Progenitor cell of endocrine pancreas (in vitro differentiated cells): ENCODE data around the gene OXA1L. TPM values are rescaled to one million over a fixed set of nuclear protein-coding genes. Genes with fewer than 3 reads are reported as not detected.

Source experiments
- DNase-seq: peaks from one replicate; pipeline ENCODE4 v3.0.0; 2021; ENCODE audit warnings: low spot score; ENCODE audit not compliant: unreplicated experiment
- H3K27ac Mint-ChIP-seq: 2 replicates; pipeline ENCODE4 v1.8.0; 2021; ENCODE audit warnings: mild to moderate bottlenecking, moderate library complexity, mixed read lengths
- H3K27me3 Mint-ChIP-seq: 2 replicates; pipeline ENCODE4 v1.8.0; 2021; ENCODE audit warnings: mixed read lengths
- H3K36me3 Mint-ChIP-seq: 2 replicates; pipeline ENCODE4 v1.8.0; 2022; ENCODE audit warnings: mixed read lengths; ENCODE audit not compliant: insufficient read depth
- H3K4me1 Mint-ChIP-seq: 2 replicates; pipeline ENCODE4 v1.8.0; 2021; ENCODE audit warnings: low read depth, mixed read lengths
- H3K4me3 Mint-ChIP-seq: 2 replicates; pipeline ENCODE4 v1.8.0; 2021; ENCODE audit warnings: low read depth, mild to moderate bottlenecking, moderate library complexity, mixed read lengths
- H3K9me3 Mint-ChIP-seq: 2 replicates; pipeline ENCODE4 v1.8.0; 2021; ENCODE audit warnings: low read depth, mixed read lengths
- CTCF ChIP-seq: fragments of 200-600 bp; sonication (generic); IDR thresholded peaks from one replicate; pipeline ENCODE4 v1.5.0; 2021; ENCODE audit warnings: antibody characterized with exemption, mild to moderate bottlenecking; ENCODE audit not compliant: unreplicated experiment
- total RNA-seq: library from RNA; stranded (reverse); gene quantifications from 2 replicates; pipeline ENCODE4 v1.2.1, GENCODE V29; 2021

Gene OXA1L
- total RNA-seq, 1 donor from 2014 or later = 114 TPM

GRCh38 chr14:22740020-22740419, 26.5 kb upstream of the OXA1L start:
- Mint-ChIP-seq H3K9me3 (peaks cover 6% of the 10 kb centered on the region), H3K27me3 (no peaks in the 10 kb centered on the region), H3K36me3 (no peaks in the 10 kb centered on the region), H3K27ac (no peak overlapping the region), H3K4me1 (peaks cover 10% of the 10 kb centered on the region), H3K4me3 (no peak overlapping the region)
- DNase-seq = no peak
- no peak for TF ChIP-seq CTCF

DNA sequence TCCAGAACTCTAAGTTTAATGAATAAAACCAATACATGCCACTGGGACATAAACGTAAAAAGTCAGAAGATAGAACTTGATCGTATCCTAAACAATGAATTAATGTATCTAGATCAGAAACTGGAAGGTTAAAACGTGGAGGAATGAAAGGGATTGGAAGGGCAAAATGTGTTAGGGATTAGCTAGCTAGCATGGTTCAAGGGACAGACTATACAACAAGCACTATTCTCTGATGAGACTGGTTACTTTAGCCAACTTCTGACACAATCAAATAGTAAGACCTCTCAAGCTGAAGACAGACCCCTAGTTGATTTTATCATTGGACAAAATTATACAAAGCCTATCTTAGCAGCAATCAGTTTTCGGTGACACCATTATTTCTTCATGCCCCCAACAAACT, 18.7 kb upstream of the OXA1L start:
- no peaks in the 10 kb centered on the region for H3K27me3 Mint-ChIP-seq
- no peaks in the 10 kb centered on the region for H3K9me3 Mint-ChIP-seq
- H3K36me3 Mint-ChIP-seq = no peaks in the 10 kb centered on the region
- no peak for TF ChIP-seq CTCF
- H3K4me1 Mint-ChIP-seq = peaks cover 12% of the 10 kb centered on the region
- no peak overlapping the region for H3K4me3 Mint-ChIP-seq
- H3K27ac Mint-ChIP-seq = no peak overlapping the region
- DNase-seq = no peak

DNA sequence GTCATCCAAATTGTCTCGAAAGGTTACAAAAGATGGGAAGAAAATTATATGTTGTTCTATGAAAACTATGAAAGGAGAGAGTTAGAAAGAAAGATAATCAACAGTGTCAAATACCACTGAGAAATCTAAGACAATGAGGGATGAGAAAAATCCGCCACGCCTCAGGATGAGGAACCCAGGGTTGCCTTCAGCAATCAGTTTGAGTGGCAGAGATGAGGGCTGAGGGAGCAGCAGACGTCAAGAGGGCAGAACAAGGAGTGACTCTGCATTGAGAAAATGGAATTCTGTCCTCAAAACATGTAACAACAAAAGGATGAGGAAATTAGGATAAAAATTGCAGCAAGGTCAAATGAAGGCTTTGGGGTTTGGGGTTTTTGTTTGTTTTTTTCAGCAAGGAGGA, 18.3 kb upstream of the OXA1L start:
- Mint-ChIP-seq H3K4me1 (peaks cover 12% of the 10 kb centered on the region), H3K27ac (peak overlapping the region; percentile 1), H3K27me3 (no peaks in the 10 kb centered on the region), H3K4me3 (no peak overlapping the region), H3K36me3 (no peaks in the 10 kb centered on the region), H3K9me3 (no peaks in the 10 kb centered on the region)
- no peak for DNase-seq
- no peak for TF ChIP-seq CTCF

DNA sequence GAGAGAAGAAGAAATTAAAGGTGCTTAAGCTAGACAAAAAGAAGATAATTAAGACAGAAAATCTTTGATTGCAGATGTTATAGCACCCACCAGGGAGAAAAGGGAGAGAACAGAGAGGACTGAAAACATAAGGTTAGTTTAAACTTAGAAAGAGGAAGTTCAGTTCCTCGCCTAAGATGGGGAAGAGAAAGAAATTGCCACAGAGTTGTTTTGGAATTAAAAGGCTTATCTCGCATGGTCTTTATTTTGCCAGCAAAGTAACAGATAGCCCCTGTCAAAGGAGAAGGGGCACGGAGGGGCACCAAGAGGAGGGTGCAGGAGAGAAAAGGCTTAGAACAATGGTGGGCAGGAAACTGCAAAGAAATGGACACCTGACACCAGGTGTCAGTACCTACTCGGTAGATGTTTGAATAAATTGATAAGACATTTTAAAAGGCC, 17.8 kb upstream of the OXA1L start:
- Mint-ChIP-seq H3K27me3 (no peaks in the 10 kb centered on the region), H3K36me3 (no peaks in the 10 kb centered on the region), H3K4me1 (peaks cover 12% of the 10 kb centered on the region), H3K4me3 (no peak overlapping the region), H3K27ac (no peak overlapping the region), H3K9me3 (no peaks in the 10 kb centered on the region)
- DNase-seq = no peak
- TF ChIP-seq CTCF = no peak

- H3K9me3 Mint-ChIP-seq = no peaks in the 10 kb centered on the region
- no peaks in the 10 kb centered on the region for H3K27me3 Mint-ChIP-seq
- H3K36me3 Mint-ChIP-seq = no peaks in the 10 kb centered on the region
- H3K4me1 Mint-ChIP-seq = peaks cover 12% of the 10 kb centered on the region
- H3K4me3 Mint-ChIP-seq = no peak overlapping the region
- DNase-seq = no peak
- TF ChIP-seq CTCF = no peak
- H3K27ac Mint-ChIP-seq = no peak overlapping the region
These were observed 14.1 kb upstream of the OXA1L start for GRCh38 chr14:22752422-22752821.
